ENCODE results near the gene PPP2R5C. TPM values are rescaled to one million over a fixed set of nuclear protein-coding genes. Genes with fewer than 3 reads are reported as not detected.

Gene PPP2R5C
- total and polyA plus RNA-seq, 7 donors: 90.2 to 175 (median 131) TPM

DNA sequence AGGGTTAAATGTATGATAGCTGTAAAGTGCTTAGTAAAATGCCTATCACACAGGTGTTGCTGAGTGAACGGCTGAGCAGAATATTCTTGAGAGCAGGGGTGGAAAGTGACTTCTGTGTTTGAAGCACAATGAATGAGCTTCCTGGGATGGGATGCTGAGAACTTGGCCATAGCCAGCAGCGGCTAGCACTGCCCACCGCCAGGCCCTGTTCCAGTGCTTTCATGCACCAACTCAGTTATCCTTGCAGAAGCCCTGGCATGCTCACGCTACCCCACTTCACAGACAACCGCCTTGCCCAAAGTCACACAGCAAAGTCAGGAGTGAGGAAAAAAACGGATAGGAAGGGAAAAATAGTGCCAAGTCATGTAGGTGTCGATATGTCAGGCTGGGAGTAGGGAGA lies 213.7 kb downstream of the PPP2R5C start:
- no peak for TF ChIP-seq EP300 (IDR thresholded peaks at IDR 0.05)
- no peak for TF ChIP-seq POLR2A (IDR thresholded peaks at IDR 0.05)
- no peak for TF ChIP-seq CTCF (IDR thresholded peaks at IDR 0.05)
- TF ChIP-seq POLR2AphosphoS5 (IDR thresholded peaks at IDR 0.05): no peak
- H3K9me3 ChIP-seq: no peaks in the 10 kb centered on the region
- H3K4me1 ChIP-seq: peaks cover 0 to 49% (median 40%) of the 10 kb centered on the region in 4 donors
- intact Hi-C loops (cut with DNase I): no loop called here
- no peak overlapping the region for H3K4me3 ChIP-seq
- H3K27ac ChIP-seq: no peak overlapping the region
- 88 to 89% methylated on average over 7 of the region's 7 CpGs for WGBS, 2 donors
- DNase-seq: no peak
- H3K27me3 ChIP-seq: no peaks in the 10 kb centered on the region
- peaks cover 4 to 45% (median 12%) of the 10 kb centered on the region in 4 donors for H3K36me3 ChIP-seq

Small RNA genes lying within 50 kb of the gene (small RNA-seq; reads per million reads assigned to genes)
- 0 reads per million in 3 donors for gene AL118558.2
- 0 reads per million in 3 donors for gene RNU6-790P

Other genes with a start within 250 kb of the PPP2R5C start
- 1 to 10 TPM in 3 of 4 donors, under 1 TPM in 1; 0.55 to 4.3 (median 2.5) TPM for gene DIO3, start 200.2 kb upstream of the PPP2R5C start, total RNA-seq
- gene DIO3, start 200.2 kb upstream of the PPP2R5C start, polyA plus RNA-seq: 1 to 10 TPM in 2 of 3 donors, under 1 TPM in 1; 0.23 to 6.0 (median 2.4) TPM
- gene DYNC1H1, start 202.9 kb downstream of the PPP2R5C start, total RNA-seq: 100 to 1,000 TPM; 320 to 592 (median 485) TPM
- 100 to 1,000 TPM in 1 of 3 donors, 10 to 100 TPM in 2; 38.4 to 171 (median 48.6) TPM for gene DYNC1H1, start 202.9 kb downstream of the PPP2R5C start, polyA plus RNA-seq